ENCODE results near the gene NKG7.

The NKG7 gene

GRCh38 chr19:51387924-51388389, 15.5 kb upstream of the NKG7 start, which contains the start of gene LIM2:
Gene LIM2 (minus strand): TSS chr19:51387974. CDS start chr19:51387443, 531 bp downstream.
- no peaks in the 10 kb centered on the region for H3K27me3 ChIP-seq (ENCODE audit: insufficient read depth, poor library complexity, severe bottlenecking)
- ATAC-seq (ENCODE audit: low read depth): no peak
- H3K4me3 ChIP-seq (ENCODE audit: severe bottlenecking): no peak within 1 kb of the TSS
- no peaks in the 10 kb centered on the region for H3K9me3 ChIP-seq (ENCODE audit: severe bottlenecking)
- no peaks in the 10 kb centered on the region for H3K36me3 ChIP-seq (ENCODE audit: low read depth)
- no peak within 1 kb of the TSS for H3K27ac ChIP-seq (ENCODE audit: poor library complexity, severe bottlenecking)
- DNase-seq (ENCODE audit: low spot score): no peak
- no peaks in the 10 kb centered on the region for H3K4me1 ChIP-seq (ENCODE audit: insufficient read depth, poor library complexity, severe bottlenecking)
- no peak for TF ChIP-seq CTCF (IDR thresholded peaks at IDR 0.05; ENCODE audit: poor library complexity, severe bottlenecking)

- no peaks in the 10 kb centered on the region for H3K36me3 ChIP-seq (ENCODE audit: low read depth)
- DNase-seq (ENCODE audit: low spot score) (no peak), ATAC-seq (ENCODE audit: low read depth) (no peak)
- no peak overlapping the region for H3K4me3 ChIP-seq (ENCODE audit: severe bottlenecking)
- no peak overlapping the region for H3K27ac ChIP-seq (ENCODE audit: poor library complexity, severe bottlenecking)
- H3K9me3 ChIP-seq (ENCODE audit: severe bottlenecking): no peaks in the 10 kb centered on the region
- no peak for TF ChIP-seq CTCF (IDR thresholded peaks at IDR 0.05; ENCODE audit: poor library complexity, severe bottlenecking)
- no peaks in the 10 kb centered on the region for H3K4me1 ChIP-seq (ENCODE audit: insufficient read depth, poor library complexity, severe bottlenecking)
- H3K27me3 ChIP-seq (ENCODE audit: insufficient read depth, poor library complexity, severe bottlenecking): no peaks in the 10 kb centered on the region
Observed at GRCh38 chr19:51386882-51387520, 14.5 kb upstream of the NKG7 start.

GRCh38 chr19:51382004-51382403, 9.6 kb upstream of the NKG7 start:
- no peak for DNase-seq (ENCODE audit: low spot score)
- Histone ChIP-seq H3K4me3 (ENCODE audit: severe bottlenecking) (no peak overlapping the region), H3K4me1 (ENCODE audit: insufficient read depth, poor library complexity, severe bottlenecking) (no peaks in the 10 kb centered on the region), H3K36me3 (ENCODE audit: low read depth) (no peaks in the 10 kb centered on the region), H3K27me3 (ENCODE audit: insufficient read depth, poor library complexity, severe bottlenecking) (no peaks in the 10 kb centered on the region), H3K27ac (ENCODE audit: poor library complexity, severe bottlenecking) (no peak overlapping the region), H3K9me3 (ENCODE audit: severe bottlenecking) (no peaks in the 10 kb centered on the region)
- no peak for ATAC-seq (ENCODE audit: low read depth)
- no peak for TF ChIP-seq CTCF (IDR thresholded peaks at IDR 0.05; ENCODE audit: poor library complexity, severe bottlenecking)

- TF ChIP-seq CTCF (IDR thresholded peaks at IDR 0.05; ENCODE audit: poor library complexity, severe bottlenecking): no peak
Observed at GRCh38 chr19:51380379-51380778, 7.9 kb upstream of the NKG7 start.

GRCh38 chr19:51377422-51377821, 5.0 kb upstream of the NKG7 start:
- H3K27ac ChIP-seq (ENCODE audit: poor library complexity, severe bottlenecking): no peak overlapping the region
- DNase-seq (ENCODE audit: low spot score) (no peak), ATAC-seq (ENCODE audit: low read depth) (no peak)
- no peaks in the 10 kb centered on the region for H3K36me3 ChIP-seq (ENCODE audit: low read depth)
- H3K9me3 ChIP-seq (ENCODE audit: severe bottlenecking): no peaks in the 10 kb centered on the region
- no peaks in the 10 kb centered on the region for H3K27me3 ChIP-seq (ENCODE audit: insufficient read depth, poor library complexity, severe bottlenecking)
- H3K4me1 ChIP-seq (ENCODE audit: insufficient read depth, poor library complexity, severe bottlenecking): no peaks in the 10 kb centered on the region
- no peak overlapping the region for H3K4me3 ChIP-seq (ENCODE audit: severe bottlenecking)
- no peak for TF ChIP-seq CTCF (IDR thresholded peaks at IDR 0.05; ENCODE audit: poor library complexity, severe bottlenecking)

More at GRCh38 chr19:51380379-51380778, 7.9 kb upstream of the NKG7 start:
- Histone ChIP-seq H3K4me1 (ENCODE audit: insufficient read depth, poor library complexity, severe bottlenecking) (no peaks in the 10 kb centered on the region), H3K4me3 (ENCODE audit: severe bottlenecking) (no peak overlapping the region), H3K27me3 (ENCODE audit: insufficient read depth, poor library complexity, severe bottlenecking) (no peaks in the 10 kb centered on the region), H3K9me3 (ENCODE audit: severe bottlenecking) (no peaks in the 10 kb centered on the region), H3K27ac (ENCODE audit: poor library complexity, severe bottlenecking) (no peak overlapping the region), H3K36me3 (ENCODE audit: low read depth) (no peaks in the 10 kb centered on the region)
- DNase-seq (ENCODE audit: low spot score) (no peak), ATAC-seq (ENCODE audit: low read depth) (no peak)
